GM23338 (cell line): ENCODE results near the gene UST. TPM values are rescaled to one million over a fixed set of nuclear protein-coding genes. Genes with fewer than 3 reads are reported as not detected.

Experiments
- ATAC-seq: fragments of 200-7000 bp; cut with Tn5 transposase; 3 replicates; pipeline ENCODE4 v1.9.1; 2020
- DNase-seq: peaks from one replicate; pipeline ENCODE4 v3.0.0-alpha.2; 2015; ENCODE audit warnings: low spot score
- H2AFZ ChIP-seq: fragments of 200-600 bp; sonication (generic); 2 replicates; pipeline ENCODE4 v1.8.0; 2016; ENCODE audit warnings: antibody characterized with exemption, mild to moderate bottlenecking, moderate library complexity
- H3F3A ChIP-seq: fragments of 200-600 bp; sonication (generic); replicated peaks from 2 replicates; pipeline ENCODE4 v1.8.0; 2017; ENCODE audit warnings: antibody characterized with exemption, mixed run types, low read depth
- H3K27ac ChIP-seq: fragments of 200-600 bp; sonication (generic); 2 replicates; pipeline ENCODE4 v1.6.1; 2016; ENCODE audit warnings: low read depth
- H3K27me3 ChIP-seq: fragments of 200-600 bp; sonication (generic); 2 replicates; pipeline ENCODE4 v1.8.0; 2016; ENCODE audit warnings: mild to moderate bottlenecking, mixed run types, moderate library complexity; ENCODE audit not compliant: insufficient read depth
- H3K36me3 ChIP-seq: fragments of 200-600 bp; sonication (generic); 2 replicates; pipeline ENCODE4 v1.8.0; 2016; ENCODE audit warnings: mild to moderate bottlenecking; ENCODE audit not compliant: insufficient read depth
- H3K4me1 ChIP-seq: fragments of 200-600 bp; sonication (generic); 2 replicates; pipeline ENCODE4 v1.8.0; 2016; ENCODE audit warnings: mild to moderate bottlenecking, moderate library complexity; ENCODE audit not compliant: insufficient read depth
- H3K4me2 ChIP-seq: fragments of 200-600 bp; sonication (generic); 2 replicates; pipeline ENCODE4 v1.7.1; 2017; ENCODE audit warnings: mixed run types
- H3K4me3 ChIP-seq: fragments of 200-600 bp; sonication (generic); 2 replicates; pipeline ENCODE4 v1.6.1; 2016; ENCODE audit warnings: mixed run types
- H3K79me2 ChIP-seq: fragments of 200-600 bp; sonication (generic); replicated peaks from 2 replicates; pipeline ENCODE4 v1.8.0; 2017; ENCODE audit warnings: mild to moderate bottlenecking; ENCODE audit not compliant: insufficient read depth
- H3K9me2 ChIP-seq: fragments of 200-600 bp; sonication (generic); 2 replicates; pipeline ENCODE4 v1.8.0; 2017; ENCODE audit not compliant: insufficient read depth
- H4K20me1 ChIP-seq: fragments of 200-600 bp; sonication (generic); replicated peaks from 2 replicates; pipeline ENCODE4 v1.8.0; 2017; ENCODE audit warnings: mild to moderate bottlenecking; ENCODE audit not compliant: insufficient read depth
- H3K27ac Mint-ChIP-seq: 2 replicates; pipeline ENCODE4 v1.8.0; 2020; ENCODE audit warnings: inconsistent platforms, mild to moderate bottlenecking, moderate library complexity, mixed read lengths
- H3K27me3 Mint-ChIP-seq: 3 replicates; pipeline ENCODE4 v1.8.0; 2022; ENCODE audit warnings: low read depth, mild to moderate bottlenecking, moderate library complexity, mixed read lengths, inconsistent platforms; ENCODE audit not compliant: insufficient read depth, poor library complexity
- H3K36me3 Mint-ChIP-seq: 3 replicates; pipeline ENCODE4 v1.8.0; 2021; ENCODE audit warnings: low read depth, mild to moderate bottlenecking, inconsistent platforms, moderate library complexity, mixed read lengths
- H3K4me1 Mint-ChIP-seq: 3 replicates; pipeline ENCODE4 v1.8.0; 2020; ENCODE audit warnings: mild to moderate bottlenecking, inconsistent platforms, mixed read lengths
- H3K4me3 Mint-ChIP-seq: 3 replicates; pipeline ENCODE4 v1.8.0; 2021; ENCODE audit warnings: moderate library complexity, mild to moderate bottlenecking, inconsistent platforms, mixed read lengths
- H3K9me3 Mint-ChIP-seq: 3 replicates; pipeline ENCODE4 v1.8.0; 2020; ENCODE audit warnings: moderate library complexity, mild to moderate bottlenecking, inconsistent platforms, mixed read lengths
- CREB1 ChIP-seq: fragments of 250-450 bp; sonication (Bioruptor Pico); IDR thresholded peaks from 2 replicates; pipeline ENCODE4 v1.5.0; 2020; ENCODE audit warnings: low read depth, mild to moderate bottlenecking, moderate library complexity
- ETS1 ChIP-seq: IDR thresholded peaks from 2 replicates; pipeline ENCODE4 v1.6.1; 2016; ENCODE audit warnings: antibody characterized with exemption
- EZH2 ChIP-seq: fragments of 200-600 bp; sonication (generic); IDR thresholded peaks from one replicate; pipeline ENCODE4 v1.8.0; 2017; ENCODE audit warnings: antibody characterized with exemption, mild to moderate bottlenecking, low read depth; ENCODE audit not compliant: unreplicated experiment
- JUNB ChIP-seq: IDR thresholded peaks from one replicate; pipeline ENCODE4 v1.6.1; 2016; ENCODE audit warnings: antibody characterized with exemption; ENCODE audit not compliant: unreplicated experiment
- NANOG ChIP-seq: IDR thresholded peaks from 2 replicates; pipeline ENCODE4 v1.6.1; 2016; ENCODE audit warnings: antibody characterized with exemption, borderline replicate concordance
- POLR2AphosphoS5 ChIP-seq: IDR thresholded peaks from 2 replicates; pipeline ENCODE4 v1.6.1; 2016; ENCODE audit warnings: antibody characterized with exemption, low read depth
- ZNF462 ChIP-seq: fragments of 250-450 bp; sonication (Bioruptor Pico); IDR thresholded peaks from 2 replicates; pipeline ENCODE4 v1.5.0; 2020; ENCODE audit warnings: mild to moderate bottlenecking, moderate library complexity
- polyA plus RNA-seq: library from polyadenylated mRNA; unstranded; fragments of >200 nt; fragmentation: Nextera tagmentation; extraction: Ambion mirVana; gene quantifications from 2 replicates; pipeline ENCODE4 v1.2.1, GENCODE V29; 2016
- total RNA-seq: library from RNA; depleted of rRNA; stranded (reverse); fragments of >200 nt; shearing (Covaris generic); gene quantifications from 2 replicates; pipeline ENCODE4 v1.2.3, GENCODE V29; 2014

UST gene
- total and polyA plus RNA-seq, 2 experiments from 2014 or later: 12.6 to 33.0 TPM

GRCh38 chr6:148926478-148926877 lies 179.6 kb downstream of the UST start (continued):
- no peak for TF ChIP-seq ZNF462 (CRISPR knock-in tag)
- no peak for TF ChIP-seq JUNB

GRCh38 chr6:148927586-148927985 lies 180.8 kb downstream of the UST start:
- no peak overlapping the region for H3K4me3 Mint-ChIP-seq
- peaks cover 33% of the 10 kb centered on the region for H3K4me1 Mint-ChIP-seq
- peaks cover 36% of the 10 kb centered on the region; the same call in 1 of the 2 replicates for H3K79me2 ChIP-seq
- H3K27ac Mint-ChIP-seq: no peak overlapping the region
- ATAC-seq (no peak), DNase-seq (no peak)
- no peaks in the 10 kb centered on the region for H3K9me3 Mint-ChIP-seq
- no peaks in the 10 kb centered on the region; the same call in 2 of the 3 replicates for H3K36me3 Mint-ChIP-seq
- H3K4me2 ChIP-seq: no peak overlapping the region
- H3K4me1 ChIP-seq: peaks cover 36% of the 10 kb centered on the region
- no peaks in the 10 kb centered on the region for H3F3A ChIP-seq
- no peak overlapping the region for H2AFZ ChIP-seq
- no peaks in the 10 kb centered on the region for H3K27me3 ChIP-seq
- H3K9me2 ChIP-seq: peaks cover 3% of the 10 kb centered on the region; the same call in 1 of the 2 replicates
- H3K4me3 ChIP-seq: no peak overlapping the region
- no peak overlapping the region for H3K27ac ChIP-seq
- peaks cover 7% of the 10 kb centered on the region; the same call in 1 of the 2 replicates for H4K20me1 ChIP-seq
- no peaks in the 10 kb centered on the region for H3K36me3 ChIP-seq
- no peaks in the 10 kb centered on the region for H3K27me3 Mint-ChIP-seq
- no peak for TF ChIP-seq CREB1
- TF ChIP-seq POLR2AphosphoS5: no peak
- TF ChIP-seq NANOG: no peak
- TF ChIP-seq JUNB: no peak
- no peak for TF ChIP-seq ETS1
- no peak for TF ChIP-seq EZH2
- no peak for TF ChIP-seq ZNF462 (CRISPR knock-in tag)
